Small intestine (tissue), 7 donors: ENCODE measurements around the gene SLC25A13. TPM values are rescaled to one million over a fixed set of nuclear protein-coding genes. Genes with fewer than 3 reads are reported as not detected.

Source experiments
- DNase-seq, 2 donors: peaks; one replicate each; pipeline versions ENCODE4 v3.0.0 to v3.0.0-alpha.2; 2013
- FAIRE-seq: peaks from 2 replicates; lab custom pipeline; 2012; peaks lifted over from hg19 to GRCh38; lab: Jason Lieb, UNC
- H3K27ac ChIP-seq, 3 donors: one replicate each; pipeline ENCODE4 v1.5.1; 2013; ENCODE audit warnings: low read length in 2 of 3, mild to moderate bottlenecking in 2 of 3, control low read depth in 1 of 3, inconsistent platforms in 1 of 3, low read depth in 1 of 3, moderate library complexity in 1 of 3
- H3K27me3 ChIP-seq, 3 donors: one replicate each; pipeline ENCODE4 v1.6.1; 2013; ENCODE audit warnings: low read length in 3 of 3, inconsistent platforms in 1 of 3; ENCODE audit not compliant: control insufficient read depth in 3 of 3, insufficient read depth in 3 of 3
- H3K36me3 ChIP-seq, 3 donors: one replicate each; pipeline ENCODE4 v1.6.1; 2013; ENCODE audit warnings: low read length in 3 of 3, inconsistent platforms in 1 of 3, low read depth in 1 of 3, mild to moderate bottlenecking in 1 of 3, moderate library complexity in 1 of 3; ENCODE audit not compliant: control insufficient read depth in 3 of 3, insufficient read depth in 2 of 3
- H3K4me1 ChIP-seq, 3 donors: one replicate each; pipeline ENCODE4 v1.6.1; 2013; ENCODE audit warnings: low read length in 2 of 3, inconsistent platforms in 1 of 3, low read depth in 1 of 3, mild to moderate bottlenecking in 1 of 3, moderate library complexity in 1 of 3; ENCODE audit not compliant: control insufficient read depth in 3 of 3, insufficient read depth in 2 of 3
- H3K4me3 ChIP-seq, 3 donors: one replicate each; pipeline ENCODE4 v1.5.1; 2013; ENCODE audit warnings: low read length in 3 of 3, control low read depth in 1 of 3, inconsistent platforms in 1 of 3, low read depth in 1 of 3, mild to moderate bottlenecking in 1 of 3, moderate library complexity in 1 of 3
- H3K9me3 ChIP-seq, 2 donors: one replicate each; pipeline ENCODE4 v1.6.1; 2013; ENCODE audit warnings: low read depth in 1 of 2, low read length in 1 of 2; ENCODE audit not compliant: control insufficient read depth in 2 of 2, insufficient read depth in 1 of 2
- WGBS, 3 donors: extraction: QIAGEN DNeasy Blood & Tissue Kit; methylation state at CpG; one replicate each; pipeline ENCODE4 v1.1.7; 2013; 5-methylcytosine and 5-hydroxymethylcytosine counted together
- polyA plus RNA-seq, 4 donors: library from polyadenylated mRNA; stranded (reverse) in 3 of 4; unstranded in 1 of 4; fragments of 200-250 nt in 3 of 4; fragments of 120-200 nt in 1 of 4; gene quantifications; one replicate each; pipeline versions ENCODE4 v1.2.1 to v1.2.3, GENCODE V29; 2013
- donor health status: healthy with polysubstance abuse.
- donor health status: control.
- donor health status: control.
- donor health status: Bipolar disorder and iron deficiency.
- donor health status: healthy.

The SLC25A13 gene
- polyA plus RNA-seq, 4 donors: 25.9 to 49.0 (median 39.4) TPM

DNA sequence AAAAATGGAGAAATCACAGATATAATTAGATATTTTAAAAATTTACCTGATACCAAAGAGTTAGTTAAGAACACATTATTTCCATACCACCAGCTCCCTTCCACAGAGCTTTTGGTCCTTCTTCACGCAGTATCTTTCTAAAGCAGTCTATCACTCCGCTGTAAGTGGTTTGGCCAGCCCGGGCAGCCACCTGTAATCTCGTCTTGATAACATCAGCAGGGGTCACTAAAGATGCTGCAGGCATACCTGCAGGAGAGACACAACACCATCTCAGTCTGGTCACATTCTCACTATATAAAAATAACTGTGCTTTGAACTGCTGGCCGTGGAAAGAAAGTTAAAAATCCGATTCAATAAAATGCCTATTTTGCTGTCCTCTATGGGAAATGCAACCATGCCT, 200.1 kb downstream of the SLC25A13 start:
- no peak for FAIRE-seq
- H3K4me1 ChIP-seq: peaks cover 0 to 2% (median 0%) of the 10 kb centered on the region in 3 donors
- H3K9me3 ChIP-seq: no peaks in the 10 kb centered on the region
- 91 to 92% (median 91%) methylated on average over 6 of the region's 6 CpGs for WGBS, 3 donors
- DNase-seq: no peak
- H3K36me3 ChIP-seq: peaks cover 2 to 13% (median 7%) of the 10 kb centered on the region in 3 donors
- no peak overlapping the region for H3K27ac ChIP-seq
- H3K27me3 ChIP-seq: no peaks in the 10 kb centered on the region
- no peak overlapping the region for H3K4me3 ChIP-seq

DNA sequence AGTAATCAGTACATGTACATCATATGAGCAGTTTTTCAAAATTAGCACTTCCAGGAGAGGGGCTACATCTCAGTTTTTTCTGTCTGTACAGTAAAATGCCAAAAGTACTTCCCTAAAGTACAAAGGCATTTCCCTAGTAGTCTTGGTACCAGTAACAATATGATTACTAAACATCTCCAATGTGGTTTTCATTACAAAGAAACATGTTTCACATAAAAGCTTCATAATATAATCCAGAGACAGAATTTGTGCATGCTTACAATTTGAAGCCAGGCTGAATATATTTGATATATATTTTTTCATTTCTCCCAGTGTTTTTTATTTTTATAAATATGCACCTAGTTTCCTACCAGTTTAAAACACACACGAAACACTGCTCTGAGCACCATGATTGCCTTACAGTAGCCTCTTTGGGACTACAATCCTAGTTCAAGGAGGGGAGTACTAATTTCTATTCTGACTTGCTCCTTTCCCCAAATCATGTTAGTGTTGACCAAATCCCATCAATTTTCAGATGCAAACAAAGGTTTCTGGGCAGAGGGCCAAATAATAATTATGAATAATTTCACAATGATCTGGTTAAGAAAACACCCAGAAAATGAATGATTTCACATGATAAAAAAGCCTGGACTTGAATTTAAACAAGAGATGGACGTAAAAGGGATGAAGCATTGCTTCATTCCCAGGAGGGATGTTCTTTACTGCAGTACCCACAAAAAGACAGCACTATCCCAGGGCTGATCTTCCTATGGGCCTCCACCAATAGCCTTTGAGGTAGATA, 201.3 kb downstream of the SLC25A13 start:
- Histone ChIP-seq H3K4me1 (no peaks in the 10 kb centered on the region), H3K4me3 (no peak overlapping the region), H3K27ac (no peak overlapping the region), H3K36me3 (peaks cover 2 to 13% (median 7%) of the 10 kb centered on the region in 3 donors), H3K9me3 (no peaks in the 10 kb centered on the region), H3K27me3 (no peaks in the 10 kb centered on the region)
- no peak for DNase-seq
- no peak for FAIRE-seq
- WGBS, 3 donors: 81 to 96% (median 85%) methylated on average over 2 of the region's 2 CpGs

DNA sequence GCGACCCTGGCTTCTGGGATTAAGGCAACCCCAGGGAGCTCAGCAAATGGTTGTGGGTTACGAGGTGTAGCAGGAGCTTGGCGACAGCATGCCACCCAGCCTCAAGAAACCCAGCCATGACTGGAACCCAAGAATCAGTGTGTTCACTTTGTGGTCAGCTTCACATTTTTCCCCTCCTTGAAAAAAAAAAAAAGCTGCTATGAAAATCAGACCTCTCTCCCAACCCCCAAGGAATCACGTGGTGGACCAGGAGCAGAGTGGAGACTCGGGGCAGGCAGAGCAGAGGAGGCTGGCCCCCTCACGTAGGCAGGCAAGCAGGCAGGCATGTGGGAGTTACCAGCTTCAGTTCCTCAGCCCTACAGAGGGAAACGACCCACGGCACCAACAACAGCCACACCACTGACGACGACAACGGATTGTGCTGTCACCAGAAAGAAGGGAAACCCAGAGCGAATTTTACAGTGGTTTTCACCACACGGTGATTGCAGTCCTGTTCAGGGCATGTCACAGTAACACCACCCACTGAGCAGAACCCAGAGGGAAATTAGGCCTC, 203.4 kb downstream of the SLC25A13 start:
- peaks cover 2 to 10% (median 7%) of the 10 kb centered on the region in 3 donors for H3K36me3 ChIP-seq
- no peaks in the 10 kb centered on the region for H3K9me3 ChIP-seq
- WGBS, 3 donors: 78 to 86% (median 85%) methylated on average over 13 of the region's 13 CpGs
- no peak overlapping the region for H3K27ac ChIP-seq
- DNase-seq (no peak), FAIRE-seq (no peak)
- no peaks in the 10 kb centered on the region for H3K27me3 ChIP-seq
- H3K4me3 ChIP-seq: no peak overlapping the region
- H3K4me1 ChIP-seq: no peaks in the 10 kb centered on the region

DNA sequence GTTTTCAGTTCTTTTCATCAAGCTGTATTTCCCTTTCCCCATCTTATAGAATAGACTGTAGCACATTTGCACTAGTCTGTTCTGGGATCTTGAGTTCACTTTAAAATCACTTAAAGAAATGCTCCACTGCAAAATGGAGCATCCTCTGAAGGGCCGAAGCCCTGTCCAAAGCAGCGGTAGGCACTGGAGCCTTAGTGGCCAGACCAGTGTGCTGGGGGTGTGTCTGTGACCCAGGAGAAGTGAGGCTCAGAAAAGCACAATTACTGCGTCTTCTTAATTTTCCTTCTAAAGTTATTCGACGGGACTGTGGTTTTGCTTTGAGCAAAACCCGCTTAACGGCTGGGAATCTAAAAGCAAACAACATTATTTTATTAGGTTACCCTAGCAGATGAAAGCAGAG, 205.7 kb downstream of the SLC25A13 start:
- FAIRE-seq (no peak), DNase-seq (no peak)
- Histone ChIP-seq H3K27ac (no peak overlapping the region), H3K4me3 (no peak overlapping the region), H3K27me3 (no peaks in the 10 kb centered on the region), H3K36me3 (peaks cover 0 to 6% (median 0%) of the 10 kb centered on the region in 3 donors), H3K4me1 (no peaks in the 10 kb centered on the region), H3K9me3 (peaks cover 0 to 3% of the 10 kb centered on the region in 2 donors)
- 84 to 89% (median 88%) methylated on average over 7 of the region's 7 CpGs for WGBS, 3 donors

DNA sequence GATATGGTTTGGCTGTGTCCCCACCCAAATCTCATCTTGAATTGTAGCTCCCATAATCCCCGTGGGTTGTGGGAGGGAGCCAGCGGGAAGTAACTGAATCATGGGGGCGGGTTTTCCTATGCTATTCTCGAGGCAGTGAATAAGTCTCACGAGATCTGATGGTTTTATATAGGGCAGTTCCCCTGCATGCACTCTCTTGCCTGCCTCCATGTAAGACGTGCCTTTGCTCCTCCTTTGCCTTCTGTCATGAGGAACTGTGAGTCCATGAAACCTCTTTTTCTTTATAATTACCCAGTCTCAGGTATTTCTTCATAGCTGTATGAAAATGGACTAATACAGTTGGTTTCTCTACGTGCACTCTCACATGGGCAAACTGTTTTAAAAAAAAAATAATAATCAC, 207.7 kb downstream of the SLC25A13 start:
- Histone ChIP-seq H3K36me3 (peaks cover 0 to 4% (median 0%) of the 10 kb centered on the region in 3 donors), H3K4me1 (no peaks in the 10 kb centered on the region), H3K4me3 (no peak overlapping the region), H3K9me3 (peaks cover 0 to 3% of the 10 kb centered on the region in 2 donors), H3K27ac (no peak overlapping the region), H3K27me3 (no peaks in the 10 kb centered on the region)
- DNase-seq: no peak
- FAIRE-seq: no peak
- 86 to 91% (median 89%) methylated on average over 7 of the region's 7 CpGs for WGBS, 3 donors

DNA sequence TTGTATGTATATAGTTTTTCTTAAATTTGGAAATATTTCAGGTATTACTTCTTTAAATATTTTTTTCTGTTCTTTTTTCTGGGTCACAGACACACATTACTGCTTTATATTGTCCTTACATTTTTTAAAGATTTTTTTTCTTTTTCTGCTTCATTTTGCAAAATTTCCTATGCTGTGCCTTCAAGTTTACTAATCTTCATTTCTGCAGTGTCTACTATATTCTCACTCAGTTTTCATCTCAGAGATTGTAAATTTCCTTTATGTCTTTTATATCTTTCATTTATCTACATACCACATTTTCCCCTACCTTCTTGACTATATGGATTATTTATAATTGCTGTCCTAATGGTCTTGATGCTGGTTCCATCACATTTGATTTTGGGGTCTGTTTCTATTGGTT, 210.5 kb downstream of the SLC25A13 start:
- peaks cover 0 to 3% of the 10 kb centered on the region in 2 donors for H3K9me3 ChIP-seq
- no peak overlapping the region for H3K4me3 ChIP-seq
- H3K36me3 ChIP-seq: no peaks in the 10 kb centered on the region
- H3K4me1 ChIP-seq: no peaks in the 10 kb centered on the region
- no peak for DNase-seq
- FAIRE-seq: no peak
- H3K27me3 ChIP-seq: no peaks in the 10 kb centered on the region
- no peak overlapping the region for H3K27ac ChIP-seq

DNA sequence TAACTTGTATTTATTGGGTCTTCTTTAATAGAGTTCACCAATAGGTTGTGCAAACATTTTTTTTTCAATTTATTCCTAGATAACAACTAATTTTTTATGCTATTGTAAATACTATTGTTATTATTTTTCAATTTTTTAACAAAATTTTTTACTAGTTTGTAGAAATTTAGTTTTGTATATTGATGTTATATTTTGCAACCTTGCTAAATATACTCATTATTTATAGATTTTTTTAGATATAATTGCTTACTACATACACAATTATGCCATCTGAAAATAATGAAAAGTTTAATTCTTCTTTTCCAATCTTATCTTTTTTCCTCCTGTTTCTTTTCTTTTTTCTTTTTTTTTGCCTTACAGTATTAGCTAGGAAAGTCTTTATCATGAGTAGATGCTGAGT, 216.9 kb downstream of the SLC25A13 start:
- peaks cover 0 to under 1% (median 0%) of the 10 kb centered on the region in 3 donors for H3K27me3 ChIP-seq
- no peak overlapping the region for H3K4me3 ChIP-seq
- peaks cover 0 to under 1% of the 10 kb centered on the region in 2 donors for H3K9me3 ChIP-seq
- no peak for DNase-seq
- no peak for FAIRE-seq
- no peaks in the 10 kb centered on the region for H3K36me3 ChIP-seq
- H3K4me1 ChIP-seq: no peaks in the 10 kb centered on the region
- H3K27ac ChIP-seq: no peak overlapping the region

DNA sequence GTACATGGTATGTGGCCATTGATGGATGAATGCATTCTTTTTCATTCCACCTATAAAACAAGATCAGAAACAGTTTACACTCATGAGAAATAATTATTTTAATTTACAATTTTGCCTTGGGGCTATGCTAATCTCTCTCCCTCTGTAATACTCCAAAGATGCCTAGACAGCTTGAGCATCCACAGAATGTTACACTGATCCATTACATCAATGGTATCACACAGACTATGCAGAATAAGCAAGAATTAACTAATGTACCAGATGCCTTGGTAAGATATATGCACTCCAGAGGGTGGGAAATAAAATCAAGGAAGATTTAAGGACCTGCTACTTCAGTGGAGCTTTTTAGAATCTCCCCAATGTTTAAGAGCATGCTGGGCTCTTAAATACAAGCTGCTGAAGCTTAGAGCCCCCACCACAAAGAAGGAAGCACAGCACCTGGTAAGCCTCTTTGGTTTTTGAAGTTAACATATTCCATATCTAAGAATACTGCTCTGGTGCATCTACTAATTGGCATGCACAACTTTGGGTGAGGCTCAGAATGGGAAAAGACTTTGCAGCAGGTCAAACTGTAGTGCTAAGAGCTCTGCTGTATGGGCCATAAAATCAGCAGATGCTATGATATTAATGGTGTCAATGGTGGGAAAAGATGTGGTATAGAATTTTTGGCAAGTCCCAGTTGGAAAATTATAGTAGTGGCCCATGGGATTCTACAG, 219.6 kb downstream of the SLC25A13 start:
- FAIRE-seq (no peak), DNase-seq (no peak)
- no peaks in the 10 kb centered on the region for H3K4me1 ChIP-seq
- no peak overlapping the region for H3K4me3 ChIP-seq
- peaks cover 0 to 9% of the 10 kb centered on the region in 2 donors for H3K9me3 ChIP-seq
- no peak overlapping the region for H3K27ac ChIP-seq
- peaks cover 0 to 2% (median 0%) of the 10 kb centered on the region in 3 donors for H3K27me3 ChIP-seq
- no peaks in the 10 kb centered on the region for H3K36me3 ChIP-seq
